K562 (cell line): ENCODE results near the gene BBX. TPM values are rescaled to one million over a fixed set of nuclear protein-coding genes. Genes with fewer than 3 reads are reported as not detected.

ENCODE experiments used
- ATAC-seq: fragments of 200-7000 bp; cut with Tn5 transposase; 3 replicates; pipeline ENCODE4 v1.9.1; 2020; ENCODE audit warnings: moderate library complexity
- BruUV-seq: library from RNA; stranded (reverse); fragments of 400-500 nt; replicated peaks from 2 replicates; lab custom pipeline; 2021; lab: Mats Ljungman, UMichigan
- CTCF ChIA-PET: fragments of 300-600 bp; formaldehyde crosslinking; extraction: SDS; loops from one replicate; lab custom pipeline; 2021; ENCODE audit warnings: low intra/inter-chr PET ratio; lab: Yijun Ruan, JAX
- POLR2A ChIA-PET: fragments of 300-600, 350-650 bp; sonication (Branson Sonifier 250); formaldehyde crosslinking; extraction: SDS; loops from one replicate; lab custom pipeline; 2021; ENCODE audit warnings: antibody characterized with exemption, inconsistent platforms; lab: Yijun Ruan, JAX
- DNase-seq, 4 experiments: peaks; one replicate each; pipeline versions ENCODE4 v3.0.0 to v3.0.0-alpha.2; 2011 to 2018; ENCODE audit warnings: low spot score in 3 of 4, mixed read lengths in 3 of 4; ENCODE audit errors: extremely low read depth in 1 of 4
- FAIRE-seq: peaks from 2 replicates; lab custom pipeline; 2011; peaks lifted over from hg19 to GRCh38; lab: Jason Lieb, UNC
- H2AFZ ChIP-seq: 2 replicates; pipeline ENCODE4 v1.6.0; 2011; ENCODE audit warnings: low read depth, low read length, control low read depth, inconsistent platforms
- H3K27ac ChIP-seq: fragments of 200-600 bp; 3 replicates; pipeline ENCODE4 v1.8.0; 2011; ENCODE audit warnings: low read depth, mild to moderate bottlenecking, control low read depth, inconsistent platforms, low read length, moderate library complexity, mixed read lengths; ENCODE audit errors: extremely low read depth
- H3K27me3 ChIP-seq, 2 experiments: fragments of 300-600 bp in 1 of 2; 2 replicates in 1 of 2; 3 replicates in 1 of 2; pipeline versions ENCODE4 v1.6.0 to v1.8.0; 2011; ENCODE audit warnings: inconsistent platforms in 2 of 2, low read length in 2 of 2, mild to moderate bottlenecking in 1 of 2, mixed read lengths in 1 of 2, moderate library complexity in 1 of 2; ENCODE audit not compliant: control insufficient read depth in 2 of 2, insufficient read depth in 2 of 2
- H3K36me3 ChIP-seq: fragments of 300-600 bp; 3 replicates; pipeline ENCODE4 v1.8.0; 2011; ENCODE audit warnings: mild to moderate bottlenecking, low read length, inconsistent platforms; ENCODE audit not compliant: control insufficient read depth, insufficient read depth
- H3K4me1 ChIP-seq, 2 experiments: fragments of 200-600 bp in 1 of 2; replicated peaks in 1 of 2; 2 replicates in 1 of 2; 3 replicates in 1 of 2; pipeline versions ENCODE4 v1.5.1 to v1.8.0; 2011; ENCODE audit warnings: inconsistent platforms in 2 of 2, low read length in 2 of 2, mild to moderate bottlenecking in 1 of 2, mixed read lengths in 1 of 2, moderate library complexity in 1 of 2; ENCODE audit not compliant: control insufficient read depth in 2 of 2, insufficient read depth in 2 of 2
- H3K4me2 ChIP-seq: 2 replicates; pipeline ENCODE4 v1.6.1; 2011; ENCODE audit warnings: low read length, control low read depth, inconsistent platforms, mixed read lengths; ENCODE audit not compliant: insufficient read depth
- H3K4me3 ChIP-seq: fragments of 200-600 bp; sonication (generic), shearing (Covaris generic); 2 replicates; pipeline ENCODE4 v1.5.1; 2016; ENCODE audit warnings: control low read depth, inconsistent platforms
- H3K79me2 ChIP-seq: fragments of 200-600 bp; 3 replicates; pipeline ENCODE4 v1.8.0; 2011; ENCODE audit warnings: low read length, inconsistent platforms; ENCODE audit not compliant: control insufficient read depth, insufficient read depth
- H3K9ac ChIP-seq, 2 experiments: 2 replicates each; pipeline versions ENCODE4 v1.6.0 to v1.6.1; 2011; ENCODE audit warnings: low read depth in 2 of 2, low read length in 2 of 2, control low read depth in 1 of 2, inconsistent platforms in 1 of 2, mild to moderate bottlenecking in 1 of 2, mixed read lengths in 1 of 2; ENCODE audit not compliant: insufficient read depth in 1 of 2
- H3K9me1 ChIP-seq: one replicate; pipeline ENCODE4 v1.6.0; 2011; ENCODE audit warnings: inconsistent platforms, mild to moderate bottlenecking, low read length, moderate library complexity; ENCODE audit not compliant: control insufficient read depth, insufficient read depth
- H3K9me3 ChIP-seq: replicated peaks from 2 replicates; pipeline ENCODE4 v1.5.1; 2011; ENCODE audit warnings: low read depth, low read length, inconsistent platforms; ENCODE audit not compliant: control insufficient read depth, insufficient read depth
- H4K20me1 ChIP-seq: replicated peaks from 2 replicates; pipeline ENCODE4 v1.6.1; 2011; ENCODE audit warnings: low read length, inconsistent platforms, mixed read lengths; ENCODE audit not compliant: control insufficient read depth, insufficient read depth
- BCOR ChIP-seq: fragments of 450-650 bp; IDR thresholded peaks from 2 replicates; pipeline ENCODE4 v1.6.1; 2016
- CHAMP1 ChIP-seq: fragments of 450-650 bp; IDR thresholded peaks from 2 replicates; pipeline ENCODE4 v1.6.1; 2016; ENCODE audit warnings: mild to moderate bottlenecking
- MED1 ChIP-seq: sonication (generic); formaldehyde crosslinking; IDR thresholded peaks from 2 replicates; pipeline ENCODE4 v1.8.1; 2023; ENCODE audit warnings: missing genetic modification reagents, borderline replicate concordance
- TCF15 ChIP-seq: fragments of 250-450 bp; sonication (Bioruptor Pico); IDR thresholded peaks from 2 replicates; pipeline ENCODE4 v1.8.0; 2022; ENCODE audit warnings: moderate library complexity, mild to moderate bottlenecking, inconsistent platforms
- ZNF444 ChIP-seq: fragments of 250-450 bp; sonication (Bioruptor Pico); IDR thresholded peaks from 2 replicates; pipeline ENCODE4 v1.4.0; 2020; ENCODE audit warnings: mild to moderate bottlenecking, moderate library complexity
- ZNF639 ChIP-seq, 2 experiments: fragments of 200-800 bp in 1 of 2; sonication (Bioruptor generic) in 1 of 2; sonication (generic) in 1 of 2; formaldehyde crosslinking in 1 of 2; IDR thresholded peaks in 1 of 2; conservative IDR thresholded peaks in 1 of 2; 2 replicates each; pipeline versions ENCODE4 v1.5.0 to v1.6.1; 2016 to 2020; ENCODE audit warnings: missing compliant biosample characterization in 1 of 2, missing genetic modification characterization in 1 of 2, missing genetic modification reagents in 1 of 2
- WGBS: fragments of 100-300 bp; shearing (Covaris generic); methylation state at CpG from one replicate; pipeline ENCODE4 v1.1.6; 2016; ENCODE audit warnings: low coverage, mixed read lengths; ENCODE audit not compliant: insufficient coverage; ENCODE audit errors: missing lambda C conversion rate; 5-methylcytosine and 5-hydroxymethylcytosine counted together
- in situ Hi-C: fragments of 300-500 bp; cut with MboI; formaldehyde crosslinking; loops from 4 replicates; pipeline ENCODE4 v1.15.0; 2018; ENCODE audit warnings: inconsistent platforms, mixed read lengths
- intact Hi-C: fragments of 100-400 bp; cut with micrococcal nuclease; formaldehyde crosslinking; loops from 2 replicates; pipeline ENCODE4 v1.14.2; 2022
- polyA plus RNA-seq, 8 experiments: library from polyadenylated mRNA; depleted of rRNA in 4 of 8; stranded (reverse) in 5 of 8; unstranded in 3 of 8; fragments of >200 nt; fragmentation: Nextera tagmentation in 2 of 8; fragmentation: Illumina TruSeq in 1 of 8; extraction: Ambion mirVana in 2 of 8; extraction: Trizol in 1 of 8; gene quantifications; 2 replicates each; pipeline versions ENCODE4 v1.2.1 to v1.2.3, GENCODE V29; 2011 to 2014; ENCODE audit warnings: inconsistent platforms in 1 of 8, missing spikeins in 1 of 8
- total RNA-seq, 7 experiments: library from RNA; depleted of rRNA in 6 of 7; stranded (reverse); fragments of >200 nt in 6 of 7; fragmentation: Illumina TruSeq in 2 of 7; extraction: Trizol in 2 of 7; gene quantifications; 2 replicates each; pipeline versions ENCODE4 v1.2.1 to v1.2.3, GENCODE V29; 2011 to 2021; ENCODE audit warnings: low replicate concordance in 1 of 7

The BBX gene
- total and polyA plus RNA-seq, 9 of the 15 experiments (the other 6 are each of a cell fraction or from before 2014, with no cell fraction given): 4.9 to 19.5 (median 11.8) TPM

- H3K4me1 ChIP-seq: no peaks in the 10 kb centered on the region
- H3K9me1 ChIP-seq: no peaks in the 10 kb centered on the region
- H3K27ac ChIP-seq: no peak overlapping the region
- no peaks in the 10 kb centered on the region for H3K9me3 ChIP-seq
- TF ChIP-seq ZNF444 (CRISPR knock-in tag): no peak
- no peak for TF ChIP-seq BCOR
- TF ChIP-seq MED1 (CRISPR knock-in tag): no peak
- no peak for TF ChIP-seq ZNF639 (CRISPR knock-in tag; conservative IDR thresholded peaks at IDR 0.05 in 1 of 2, IDR thresholded peaks at IDR 0.05 in 1 of 2)
- no peak for ATAC-seq
- POLR2A ChIA-PET: no interaction called here
- no peak overlapping the region for H3K4me3 ChIP-seq
- in situ Hi-C loops (no loop called here), intact Hi-C loops (no loop called here)
- H3K9ac ChIP-seq: no peak overlapping the region
- FAIRE-seq: no peak
- H2AFZ ChIP-seq: no peak overlapping the region
- H3K79me2 ChIP-seq: no peaks in the 10 kb centered on the region
- H3K4me2 ChIP-seq: no peak overlapping the region
- no peak for DNase-seq
- BruUV-seq: no TSS peak
- CTCF ChIA-PET: no interaction called here
- H4K20me1 ChIP-seq: no peaks in the 10 kb centered on the region
- no peaks in the 10 kb centered on the region for H3K27me3 ChIP-seq
- WGBS: 45% methylated on average over 3 of the region's 3 CpGs
- peaks cover 23% of the 10 kb centered on the region; the same call in 2 of the 3 replicates for H3K36me3 ChIP-seq
Observed at GRCh38 chr3:107803170-107803569, 280.4 kb downstream of the BBX start.

GRCh38 chr3:107806021-107806420, 283.3 kb downstream of the BBX start:
- ATAC-seq (no peak), DNase-seq (no peak), FAIRE-seq (no peak)
- ChIA-PET POLR2A (no interaction called here), CTCF (no interaction called here)
- 63% methylated on average over 2 of the region's 2 CpGs for WGBS
- in situ Hi-C loops (no loop called here), intact Hi-C loops (no loop called here)
- no peaks in the 10 kb centered on the region for H3K27me3 ChIP-seq
- H2AFZ ChIP-seq: no peak overlapping the region
- H3K27ac ChIP-seq: no peak overlapping the region
- peaks cover 20% of the 10 kb centered on the region; the same call in 2 of the 3 replicates for H3K36me3 ChIP-seq
- no peaks in the 10 kb centered on the region for H3K9me3 ChIP-seq
- no peaks in the 10 kb centered on the region for H3K9me1 ChIP-seq
- no peaks in the 10 kb centered on the region for H3K79me2 ChIP-seq
- H3K4me2 ChIP-seq: no peak overlapping the region
- H3K4me3 ChIP-seq: no peak overlapping the region
- no TSS peak for BruUV-seq
- no peaks in the 10 kb centered on the region for H4K20me1 ChIP-seq
- no peak overlapping the region for H3K9ac ChIP-seq
- no peaks in the 10 kb centered on the region for H3K4me1 ChIP-seq
- TF ChIP-seq CHAMP1 (no peak), TCF15 (no peak)
